Neural progenitor cell (in vitro differentiated cells): ENCODE measurements around the gene RIN2. TPM values are rescaled to one million over a fixed set of nuclear protein-coding genes. Genes with fewer than 3 reads are reported as not detected.

ENCODE experiments used
- DNase-seq: peaks from one replicate; pipeline ENCODE4 v3.0.0-alpha.2; 2016; ENCODE audit warnings: low spot score
- H2AFZ ChIP-seq: fragments of 200-600 bp; sonication (generic); replicated peaks from 2 replicates; pipeline ENCODE4 v1.6.1; 2016; ENCODE audit warnings: antibody characterized with exemption
- H3F3A ChIP-seq: fragments of 200-600 bp; sonication (generic); 2 replicates; pipeline ENCODE4 v1.6.1; 2016; ENCODE audit warnings: antibody characterized with exemption, low read depth
- H3K27ac ChIP-seq: fragments of 200-600 bp; sonication (generic); 2 replicates; pipeline ENCODE4 v1.5.1; 2016; ENCODE audit warnings: mild to moderate bottlenecking
- H3K27me3 ChIP-seq: fragments of 200-600 bp; sonication (generic); 2 replicates; pipeline ENCODE4 v1.6.1; 2016; ENCODE audit warnings: mild to moderate bottlenecking, moderate library complexity
- H3K36me3 ChIP-seq: fragments of 200-600 bp; sonication (generic); 2 replicates; pipeline ENCODE4 v1.5.1; 2016
- H3K4me1 ChIP-seq: fragments of 200-600 bp; sonication (generic); 2 replicates; pipeline ENCODE4 v1.6.1; 2016; ENCODE audit warnings: mixed run types
- H3K4me2 ChIP-seq: fragments of 200-600 bp; sonication (generic); 2 replicates; pipeline ENCODE4 v1.6.1; 2016
- H3K4me3 ChIP-seq: fragments of 200-600 bp; sonication (generic); 2 replicates; pipeline ENCODE4 v1.5.1; 2016
- H3K79me2 ChIP-seq: fragments of 200-600 bp; sonication (generic); 2 replicates; pipeline ENCODE4 v1.6.1; 2016; ENCODE audit warnings: low read depth
- H3K9ac ChIP-seq: fragments of 200-600 bp; sonication (generic); 2 replicates; pipeline ENCODE4 v1.6.1; 2016
- H3K9me3 ChIP-seq: fragments of 200-600 bp; sonication (generic); 2 replicates; pipeline ENCODE4 v1.5.1; 2016; ENCODE audit warnings: low read depth
- H4K20me1 ChIP-seq: fragments of 200-600 bp; sonication (generic); 2 replicates; pipeline ENCODE4 v1.6.1; 2016; ENCODE audit warnings: low read depth
- H3K27ac Mint-ChIP-seq: 3 replicates; pipeline ENCODE4 v1.8.0; 2021; ENCODE audit warnings: mixed read lengths
- H3K27me3 Mint-ChIP-seq: 2 replicates; pipeline ENCODE4 v1.8.0; 2022; ENCODE audit warnings: low read depth, mild to moderate bottlenecking, inconsistent platforms, moderate library complexity, mixed read lengths; ENCODE audit not compliant: insufficient read depth
- H3K36me3 Mint-ChIP-seq: 3 replicates; pipeline ENCODE4 v1.8.0; 2021; ENCODE audit warnings: mixed read lengths
- H3K4me1 Mint-ChIP-seq: 3 replicates; pipeline ENCODE4 v1.8.0; 2021; ENCODE audit warnings: mixed read lengths
- H3K4me3 Mint-ChIP-seq: 3 replicates; pipeline ENCODE4 v1.8.0; 2021; ENCODE audit warnings: mild to moderate bottlenecking, moderate library complexity, mixed read lengths
- H3K9me3 Mint-ChIP-seq: 3 replicates; pipeline ENCODE4 v1.8.0; 2020; ENCODE audit warnings: mixed read lengths
- EZH2 ChIP-seq: fragments of 200-600 bp; sonication (generic); IDR thresholded peaks from 2 replicates; pipeline ENCODE4 v1.6.1; 2017; ENCODE audit warnings: antibody characterized with exemption, mild to moderate bottlenecking, moderate library complexity
- EZH2phosphoT487 ChIP-seq: fragments of 200-600 bp; sonication (generic); IDR thresholded peaks from 2 replicates; pipeline ENCODE4 v1.6.1; 2017; ENCODE audit warnings: antibody characterized with exemption
- total RNA-seq: library from RNA; depleted of rRNA; stranded (reverse); fragments of >200 nt; gene quantifications from 2 replicates; pipeline ENCODE4 v1.2.3, GENCODE V29; 2015; ENCODE audit warnings: low replicate concordance
- TF ChIP-seq, protein P1 (sequence below): fragments of 200-600 bp; sonication (generic); IDR thresholded peaks from 2 replicates; pipeline ENCODE4 v1.5.1; 2017; ENCODE audit warnings: antibody characterized with exemption, mild to moderate bottlenecking

Gene RIN2
- total RNA-seq, 1 donor from 2014 or later: 7.2 TPM

DNA sequence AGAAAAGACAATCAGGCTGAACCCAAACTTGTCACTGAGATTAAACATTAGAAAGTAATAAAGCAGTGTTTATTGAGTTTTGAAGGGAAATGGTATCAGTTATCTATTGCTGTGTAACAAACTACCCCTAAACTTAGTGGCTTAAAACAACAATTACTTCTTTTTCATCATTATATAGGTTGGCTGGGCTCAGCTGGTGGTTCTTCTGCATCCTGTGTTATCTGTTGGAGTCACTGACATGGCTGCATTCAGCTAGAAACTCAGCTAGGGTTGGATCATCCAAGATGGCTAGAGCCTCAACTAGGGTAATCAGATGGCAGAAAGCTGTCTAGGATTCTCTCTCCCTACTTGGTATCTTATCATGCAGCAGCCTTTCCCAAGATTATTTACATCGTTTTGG lies 12.5 kb upstream of the RIN2 start:
- H3K9ac ChIP-seq: no peak overlapping the region
- no peak overlapping the region for H3K4me2 ChIP-seq
- no peaks in the 10 kb centered on the region for H3F3A ChIP-seq
- H3K36me3 Mint-ChIP-seq: no peaks in the 10 kb centered on the region
- no peak overlapping the region for H2AFZ ChIP-seq
- no peaks in the 10 kb centered on the region for H3K9me3 ChIP-seq
- H3K27me3 Mint-ChIP-seq: no peaks in the 10 kb centered on the region
- peaks cover 4% of the 10 kb centered on the region for H3K4me1 Mint-ChIP-seq
- H3K27me3 ChIP-seq: no peaks in the 10 kb centered on the region
- H3K27ac ChIP-seq: no peak overlapping the region
- H4K20me1 ChIP-seq: no peaks in the 10 kb centered on the region
- no peaks in the 10 kb centered on the region for H3K4me1 ChIP-seq
- TF ChIP-seq, protein P1, sequence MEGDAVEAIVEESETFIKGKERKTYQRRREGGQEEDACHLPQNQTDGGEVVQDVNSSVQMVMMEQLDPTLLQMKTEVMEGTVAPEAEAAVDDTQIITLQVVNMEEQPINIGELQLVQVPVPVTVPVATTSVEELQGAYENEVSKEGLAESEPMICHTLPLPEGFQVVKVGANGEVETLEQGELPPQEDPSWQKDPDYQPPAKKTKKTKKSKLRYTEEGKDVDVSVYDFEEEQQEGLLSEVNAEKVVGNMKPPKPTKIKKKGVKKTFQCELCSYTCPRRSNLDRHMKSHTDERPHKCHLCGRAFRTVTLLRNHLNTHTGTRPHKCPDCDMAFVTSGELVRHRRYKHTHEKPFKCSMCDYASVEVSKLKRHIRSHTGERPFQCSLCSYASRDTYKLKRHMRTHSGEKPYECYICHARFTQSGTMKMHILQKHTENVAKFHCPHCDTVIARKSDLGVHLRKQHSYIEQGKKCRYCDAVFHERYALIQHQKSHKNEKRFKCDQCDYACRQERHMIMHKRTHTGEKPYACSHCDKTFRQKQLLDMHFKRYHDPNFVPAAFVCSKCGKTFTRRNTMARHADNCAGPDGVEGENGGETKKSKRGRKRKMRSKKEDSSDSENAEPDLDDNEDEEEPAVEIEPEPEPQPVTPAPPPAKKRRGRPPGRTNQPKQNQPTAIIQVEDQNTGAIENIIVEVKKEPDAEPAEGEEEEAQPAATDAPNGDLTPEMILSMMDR: no peak
- TF ChIP-seq EZH2phosphoT487 (no peak), EZH2 (no peak)
- H3K79me2 ChIP-seq: no peaks in the 10 kb centered on the region
- H3K27ac Mint-ChIP-seq: no peak overlapping the region
- no peak for DNase-seq
- H3K4me3 ChIP-seq: no peak overlapping the region
- H3K36me3 ChIP-seq: no peaks in the 10 kb centered on the region
- H3K9me3 Mint-ChIP-seq: peaks cover 2% of the 10 kb centered on the region
- H3K4me3 Mint-ChIP-seq: no peak overlapping the region

DNA sequence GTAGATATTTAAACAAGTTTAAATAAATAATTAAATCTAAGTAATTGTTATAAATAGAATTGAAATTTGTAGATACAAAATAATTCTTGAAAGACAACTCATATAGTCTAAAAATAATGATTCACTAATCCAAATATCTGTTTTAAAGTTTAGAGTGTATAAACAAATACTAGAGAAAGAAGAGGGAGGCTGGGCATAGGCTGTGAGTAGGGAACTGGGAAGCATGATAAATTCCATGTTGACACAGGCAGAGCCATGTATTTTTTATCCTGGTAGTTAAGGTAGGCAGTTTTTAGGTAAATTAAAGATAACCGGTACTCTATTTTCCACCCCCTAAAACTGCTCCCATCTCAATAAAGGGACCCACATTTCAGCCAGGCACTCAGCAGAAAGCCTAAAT lies 11.7 kb upstream of the RIN2 start:
- Histone ChIP-seq H3K9me3 (no peaks in the 10 kb centered on the region), H3K27ac (no peak overlapping the region)

DNA sequence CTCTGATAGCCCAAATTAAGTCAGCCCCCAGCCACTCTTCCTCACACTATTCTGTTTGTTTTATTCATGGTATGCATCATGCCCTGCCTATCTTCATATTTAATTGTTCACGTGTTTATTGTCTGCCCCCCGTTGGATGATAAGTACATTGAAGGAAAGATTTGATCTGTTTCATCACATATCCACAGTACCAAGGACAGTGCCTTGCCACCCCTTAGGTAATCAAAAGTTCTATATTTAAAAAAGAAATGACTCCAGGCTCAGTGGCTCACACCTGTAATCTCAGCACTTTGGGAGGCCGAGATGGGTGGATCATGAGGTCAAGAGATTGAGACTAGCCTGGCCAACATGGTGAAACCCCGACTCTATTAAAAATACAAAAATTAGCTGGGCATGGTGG lies 10.2 kb upstream of the RIN2 start:
- Mint-ChIP-seq H3K9me3 (peaks cover 2% of the 10 kb centered on the region), H3K4me1 (peaks cover 6% of the 10 kb centered on the region), H3K27ac (no peak overlapping the region), H3K27me3 (no peaks in the 10 kb centered on the region), H3K4me3 (no peak overlapping the region), H3K36me3 (no peaks in the 10 kb centered on the region)
- Histone ChIP-seq H3K36me3 (no peaks in the 10 kb centered on the region), H3K9me3 (no peaks in the 10 kb centered on the region), H3K79me2 (no peaks in the 10 kb centered on the region), H3K4me1 (no peaks in the 10 kb centered on the region), H4K20me1 (no peaks in the 10 kb centered on the region), H3K9ac (no peak overlapping the region), H2AFZ (no peak overlapping the region), H3K27ac (no peak overlapping the region), H3K27me3 (no peaks in the 10 kb centered on the region), H3F3A (no peaks in the 10 kb centered on the region), H3K4me2 (no peak overlapping the region), H3K4me3 (no peak overlapping the region)
- DNase-seq: no peak
- TF ChIP-seq, protein P1: no peak
- no peak for TF ChIP-seq EZH2phosphoT487
- no peak for TF ChIP-seq EZH2

More for the DNA sequence above, 11.7 kb upstream of the RIN2 start:
- Histone ChIP-seq H3K36me3 (no peaks in the 10 kb centered on the region), H3K4me2 (no peak overlapping the region), H2AFZ (no peak overlapping the region), H3K4me1 (no peaks in the 10 kb centered on the region), H3K4me3 (no peak overlapping the region), H3K79me2 (no peaks in the 10 kb centered on the region), H3K27me3 (no peaks in the 10 kb centered on the region), H4K20me1 (no peaks in the 10 kb centered on the region), H3F3A (no peaks in the 10 kb centered on the region), H3K9ac (no peak overlapping the region)
- Mint-ChIP-seq H3K27ac (no peak overlapping the region), H3K36me3 (no peaks in the 10 kb centered on the region), H3K4me1 (peaks cover 6% of the 10 kb centered on the region), H3K9me3 (peaks cover 2% of the 10 kb centered on the region), H3K4me3 (no peak overlapping the region), H3K27me3 (no peaks in the 10 kb centered on the region)
- DNase-seq: no peak
- TF ChIP-seq EZH2 (no peak), EZH2phosphoT487 (no peak)
- TF ChIP-seq, protein P1: no peak

DNA sequence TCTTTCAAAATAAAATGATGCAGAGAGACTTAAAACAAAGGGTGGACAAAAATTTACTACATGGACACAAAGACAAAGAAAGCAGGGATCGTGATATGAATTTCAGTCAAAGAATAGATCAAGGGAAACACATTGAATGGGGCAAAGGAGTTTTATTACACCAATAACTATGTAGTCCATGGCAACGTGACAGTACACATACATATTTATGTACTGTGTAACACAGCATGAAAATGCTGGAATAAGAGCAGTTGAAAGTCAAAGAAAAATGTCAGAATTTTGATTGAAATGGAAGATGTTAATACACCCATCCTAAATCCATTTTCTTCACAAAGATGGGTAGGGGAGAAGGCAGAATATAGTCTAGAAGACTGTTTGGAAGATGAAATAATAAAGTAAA lies 9.4 kb upstream of the RIN2 start:
- H3K27me3 Mint-ChIP-seq: peaks cover 2% of the 10 kb centered on the region
- Histone ChIP-seq H4K20me1 (no peaks in the 10 kb centered on the region), H3K9me3 (no peaks in the 10 kb centered on the region), H2AFZ (no peak overlapping the region), H3K27ac (no peak overlapping the region), H3K79me2 (no peaks in the 10 kb centered on the region), H3K27me3 (no peaks in the 10 kb centered on the region), H3K9ac (no peak overlapping the region), H3K4me2 (no peak overlapping the region), H3K4me3 (no peak overlapping the region), H3K36me3 (no peaks in the 10 kb centered on the region), H3K4me1 (no peaks in the 10 kb centered on the region), H3F3A (no peaks in the 10 kb centered on the region)
- no peaks in the 10 kb centered on the region for H3K36me3 Mint-ChIP-seq
- TF ChIP-seq EZH2: no peak
- TF ChIP-seq, protein P1: no peak
- no peak for TF ChIP-seq EZH2phosphoT487
- H3K27ac Mint-ChIP-seq: no peak overlapping the region
- H3K4me3 Mint-ChIP-seq: no peak overlapping the region
- H3K9me3 Mint-ChIP-seq: peaks cover 2% of the 10 kb centered on the region
- DNase-seq: no peak
- H3K4me1 Mint-ChIP-seq: peaks cover 6% of the 10 kb centered on the region
